ENCODE measurements around the gene UMPS.

DNA sequence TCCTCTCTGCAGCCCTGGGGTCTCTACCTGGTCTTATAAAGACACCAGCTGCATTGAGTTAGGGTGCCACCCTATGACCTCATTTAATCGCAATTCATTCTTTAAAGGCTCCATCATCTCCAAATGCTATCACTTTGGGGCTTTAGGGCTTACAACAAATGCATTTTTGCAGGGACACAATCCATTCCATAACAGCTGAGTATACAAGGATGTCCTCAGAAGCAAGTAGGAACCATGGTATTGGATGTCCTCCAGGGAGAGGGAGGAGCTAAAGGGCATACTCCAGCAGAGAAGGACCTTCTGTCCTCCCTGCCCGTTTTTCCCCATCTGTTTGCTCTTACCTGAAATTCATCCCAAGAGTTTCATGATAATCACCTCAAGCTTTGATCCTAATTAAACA is 30.3 kb downstream of the UMPS start:
- no peak for TF ChIP-seq EZH2 (IDR thresholded peaks at IDR 0.05; ENCODE audit: borderline replicate concordance, low read depth, low read length, poor library complexity, severe bottlenecking)
- TF ChIP-seq, protein P1, sequence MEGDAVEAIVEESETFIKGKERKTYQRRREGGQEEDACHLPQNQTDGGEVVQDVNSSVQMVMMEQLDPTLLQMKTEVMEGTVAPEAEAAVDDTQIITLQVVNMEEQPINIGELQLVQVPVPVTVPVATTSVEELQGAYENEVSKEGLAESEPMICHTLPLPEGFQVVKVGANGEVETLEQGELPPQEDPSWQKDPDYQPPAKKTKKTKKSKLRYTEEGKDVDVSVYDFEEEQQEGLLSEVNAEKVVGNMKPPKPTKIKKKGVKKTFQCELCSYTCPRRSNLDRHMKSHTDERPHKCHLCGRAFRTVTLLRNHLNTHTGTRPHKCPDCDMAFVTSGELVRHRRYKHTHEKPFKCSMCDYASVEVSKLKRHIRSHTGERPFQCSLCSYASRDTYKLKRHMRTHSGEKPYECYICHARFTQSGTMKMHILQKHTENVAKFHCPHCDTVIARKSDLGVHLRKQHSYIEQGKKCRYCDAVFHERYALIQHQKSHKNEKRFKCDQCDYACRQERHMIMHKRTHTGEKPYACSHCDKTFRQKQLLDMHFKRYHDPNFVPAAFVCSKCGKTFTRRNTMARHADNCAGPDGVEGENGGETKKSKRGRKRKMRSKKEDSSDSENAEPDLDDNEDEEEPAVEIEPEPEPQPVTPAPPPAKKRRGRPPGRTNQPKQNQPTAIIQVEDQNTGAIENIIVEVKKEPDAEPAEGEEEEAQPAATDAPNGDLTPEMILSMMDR (conservative IDR thresholded peaks at IDR 0.05; ENCODE audit: low read depth, low read length) = no peak
